ENCODE data around the gene EVC. TPM values are rescaled to one million over a fixed set of nuclear protein-coding genes. Genes with fewer than 3 reads are reported as not detected.
A peak's percentile ranks its signal among the peaks of the same experiment; 100 is the strongest.
"Not testable (repeated sequence)": the region's sequence is repeated elsewhere in the genome, so short reads cannot be mapped to it uniquely, and the experiment has no call there.

The EVC gene
- total RNA-seq, 1 experiment from 2014 or later = 11.5 TPM

DNA sequence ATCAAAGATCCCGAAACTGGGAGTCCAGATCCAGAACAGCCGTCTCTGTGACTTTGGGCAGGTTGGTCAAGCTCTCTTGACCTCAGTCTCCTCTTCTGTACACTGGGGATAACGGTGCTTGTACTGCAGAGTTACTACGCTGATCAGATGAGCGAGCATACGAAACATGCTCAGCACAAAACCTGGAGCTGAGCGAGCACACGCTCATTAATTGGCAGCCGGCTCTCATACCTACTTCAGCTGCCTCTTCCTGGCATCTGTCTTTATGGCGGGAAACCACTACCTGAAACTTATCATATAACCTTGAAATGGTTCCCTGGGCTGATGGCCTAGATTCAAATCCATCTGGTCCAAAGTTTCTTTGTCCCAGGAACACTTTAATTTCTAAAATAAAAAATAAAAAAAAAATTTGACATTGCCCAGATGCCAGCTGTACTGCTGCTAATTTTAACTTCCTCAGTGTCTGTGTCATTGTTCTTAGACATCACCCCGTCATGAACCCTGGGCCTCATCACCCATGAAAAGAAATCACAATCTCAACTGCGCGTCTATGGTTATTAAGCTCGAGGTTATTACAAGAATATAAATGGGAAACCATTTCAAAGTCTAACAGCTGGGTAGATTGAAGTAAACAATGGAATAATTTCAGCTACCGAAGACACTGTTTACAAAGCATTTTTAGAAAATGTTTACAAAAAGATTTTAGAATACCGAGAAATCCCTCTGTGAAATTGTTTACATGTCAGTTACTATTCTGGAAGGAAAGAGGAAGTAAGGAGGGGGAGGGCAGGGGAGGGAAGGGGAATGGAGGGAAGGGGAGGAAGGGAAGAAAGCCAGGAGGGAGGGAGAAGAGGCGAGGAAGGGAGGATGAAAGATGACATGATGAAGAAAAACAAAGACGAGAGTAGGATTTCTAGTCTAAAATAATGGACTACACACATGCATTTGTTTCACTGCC, 132.9 kb downstream of the EVC start:
- in situ Hi-C loops (cut with HindIII; ENCODE audit: low pct_unique_long_range_greater_than_20kb, low sequenced_read_pairs) = no loop called here
- DNase-seq (ENCODE audit: low read depth) = no peak

DNA sequence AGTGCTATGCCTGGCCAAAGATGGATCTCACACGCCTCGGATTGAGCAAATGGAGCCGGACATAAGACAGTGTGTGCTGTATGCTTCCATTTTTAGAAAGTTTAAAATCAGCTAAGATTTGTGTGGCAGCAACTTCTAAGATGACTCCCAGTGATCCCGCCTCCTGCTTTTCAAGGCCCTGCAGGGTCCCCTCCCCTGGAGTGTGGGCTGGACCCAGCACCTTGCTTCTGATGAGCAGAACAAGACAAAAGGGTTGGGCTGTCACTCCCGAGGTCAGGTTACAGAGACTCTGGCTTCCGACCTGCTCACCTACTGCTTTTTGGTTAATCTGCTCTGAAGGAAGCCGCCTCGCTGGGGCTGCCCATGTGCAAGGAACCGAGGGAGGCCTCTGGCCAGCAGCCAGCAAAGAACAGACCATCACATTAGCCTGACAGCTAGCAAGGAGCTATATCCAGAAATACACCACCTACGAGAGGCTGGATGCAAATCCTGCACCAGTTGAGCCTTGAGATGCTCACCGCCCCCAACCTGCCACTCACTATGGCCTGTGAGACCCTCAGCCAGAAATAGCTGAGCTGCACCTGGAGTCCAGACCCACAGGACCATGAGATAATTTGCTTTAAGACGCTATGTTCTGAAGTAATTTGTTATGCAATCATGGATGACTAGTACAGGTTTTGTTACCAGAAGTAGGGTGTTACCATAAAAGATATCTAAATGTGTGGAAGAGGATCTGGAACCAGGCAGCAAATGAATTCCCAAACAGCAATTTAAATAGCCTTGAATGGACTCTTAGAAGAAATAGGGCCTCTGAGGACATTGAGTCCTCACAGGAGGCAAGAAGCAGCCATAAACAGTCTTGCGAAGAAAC, 134.3 kb downstream of the EVC start:
- no peak for DNase-seq (ENCODE audit: low read depth)
- in situ Hi-C loops (cut with HindIII; ENCODE audit: low pct_unique_long_range_greater_than_20kb, low sequenced_read_pairs) = no loop called here

DNA sequence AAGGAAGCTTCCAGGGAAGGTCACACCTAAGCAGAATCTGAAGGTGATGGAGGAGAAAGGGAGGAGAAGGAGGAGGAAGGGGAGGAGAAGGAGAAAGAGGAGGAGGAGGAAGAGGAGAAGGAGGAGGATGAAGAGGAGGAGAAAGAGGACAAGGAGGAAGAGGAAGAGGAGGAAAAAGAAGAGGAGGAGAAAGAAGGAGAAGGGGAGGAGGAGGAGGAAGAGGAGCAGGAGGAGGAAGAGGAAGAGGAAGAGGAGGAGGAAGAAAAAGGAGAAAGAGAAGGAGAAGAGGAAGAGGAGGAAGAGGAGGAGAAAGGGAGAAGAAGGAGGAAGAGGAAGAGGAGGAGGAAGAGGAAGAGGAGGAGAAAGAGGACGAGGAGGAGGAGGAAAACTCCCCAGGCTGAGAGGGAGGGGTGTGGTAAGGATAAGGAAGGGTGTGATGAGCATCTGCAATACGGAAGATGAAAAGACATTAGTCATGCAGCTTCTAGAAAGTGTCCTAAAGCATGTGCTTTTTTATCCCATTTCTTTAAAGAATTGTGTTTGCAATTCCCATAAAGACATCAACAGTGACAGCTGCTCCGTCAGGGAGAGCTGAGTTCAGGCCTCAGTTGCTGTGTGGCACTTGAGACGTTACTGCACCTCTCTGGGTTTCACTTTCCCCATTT, 140.8 kb downstream of the EVC start:
- in situ Hi-C loops (cut with HindIII; ENCODE audit: low pct_unique_long_range_greater_than_20kb, low sequenced_read_pairs) = no loop called here
- no peak for DNase-seq (ENCODE audit: low read depth)

DNA sequence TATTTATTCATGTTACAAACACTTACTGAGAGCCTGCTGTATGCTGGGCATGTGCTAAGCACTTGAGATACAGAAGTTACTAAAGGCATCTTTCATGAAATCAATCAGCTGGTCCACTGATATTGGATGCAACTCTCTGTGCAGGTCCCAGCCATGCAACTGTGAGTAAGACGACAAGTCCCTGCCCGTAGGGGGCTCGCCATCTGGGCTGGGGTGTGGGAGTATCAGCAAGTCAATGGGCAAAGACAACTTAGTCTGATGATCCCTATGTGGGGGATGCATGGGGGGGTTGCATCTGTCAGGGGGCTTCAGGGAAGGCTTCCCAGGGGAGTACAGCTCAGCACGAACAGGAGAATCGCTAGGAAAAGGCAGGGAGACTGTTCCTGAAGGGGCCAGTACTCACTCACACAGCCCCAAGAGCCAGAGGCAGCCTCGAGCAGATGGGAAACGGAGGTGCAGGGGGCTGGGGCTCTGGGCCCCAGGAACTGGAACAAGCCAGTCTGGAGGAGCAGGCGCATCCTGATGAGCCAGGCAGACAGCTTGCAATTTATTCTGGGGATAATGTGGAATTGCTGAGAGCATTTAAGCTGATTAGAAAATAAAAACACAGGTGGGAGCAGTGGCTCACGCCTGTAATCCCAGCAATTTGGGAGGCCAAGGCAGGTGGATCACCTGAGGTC, 141.7 kb downstream of the EVC start:
- no peak for DNase-seq (ENCODE audit: low read depth)
- in situ Hi-C loops (cut with HindIII; ENCODE audit: low pct_unique_long_range_greater_than_20kb, low sequenced_read_pairs) = no loop called here

DNA sequence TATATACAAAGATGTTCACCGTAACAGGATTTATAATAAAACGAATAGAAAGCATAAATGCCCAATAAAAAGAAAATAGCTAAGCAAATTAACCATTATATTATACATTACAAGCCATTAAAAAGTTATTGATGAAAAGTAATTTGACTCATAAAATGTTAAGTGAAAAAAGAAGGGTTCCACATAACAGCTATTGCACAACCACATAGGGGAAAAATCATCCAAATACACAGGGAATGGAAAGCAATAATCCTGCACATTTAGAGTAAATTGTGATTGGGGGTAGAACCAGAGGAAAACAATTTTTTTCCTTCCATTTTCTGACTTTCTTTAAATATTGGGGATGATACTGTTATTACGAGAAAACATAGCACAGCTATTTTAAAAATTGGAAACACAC, 143.9 kb downstream of the EVC start:
- in situ Hi-C loops (cut with HindIII; ENCODE audit: low pct_unique_long_range_greater_than_20kb, low sequenced_read_pairs) = no loop called here
- DNase-seq (ENCODE audit: low read depth) = no peak

DNA sequence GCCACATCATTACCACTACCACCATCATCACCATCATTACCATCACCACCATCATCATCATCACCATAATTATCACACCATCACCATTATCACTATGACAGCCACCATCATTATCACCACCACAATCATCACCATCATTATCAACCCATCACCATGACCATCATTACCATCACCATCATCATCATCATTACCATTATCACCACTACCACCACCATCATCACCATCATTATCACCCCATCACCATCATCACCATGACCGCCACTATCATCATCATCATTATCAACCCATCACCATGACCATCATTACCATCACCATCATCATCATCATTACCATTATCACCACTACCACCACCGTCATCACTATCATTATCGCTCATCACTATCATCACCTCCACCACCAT, 145.4 kb downstream of the EVC start:
- DNase-seq (ENCODE audit: low read depth); in situ Hi-C loops (cut with HindIII; ENCODE audit: low pct_unique_long_range_greater_than_20kb, low sequenced_read_pairs): not testable (repeated sequence)

DNA sequence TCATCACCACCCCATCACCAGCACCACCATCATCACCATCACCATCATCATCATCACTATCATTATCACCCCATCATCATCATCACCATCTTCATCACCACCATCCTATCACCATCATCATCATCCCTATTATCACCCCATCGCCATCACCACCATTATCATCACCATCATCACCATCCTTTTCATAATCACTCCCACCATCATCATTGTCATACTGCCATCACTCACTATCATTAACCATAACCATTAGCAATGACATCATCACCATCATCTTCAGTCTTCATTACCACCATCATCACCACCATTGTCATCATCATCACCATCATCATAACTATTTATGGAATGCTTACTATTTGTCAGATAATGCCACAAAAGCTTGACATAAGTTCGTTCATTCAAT, 146.2 kb downstream of the EVC start:
- in situ Hi-C loops (cut with HindIII; ENCODE audit: low pct_unique_long_range_greater_than_20kb, low sequenced_read_pairs) = no loop called here

DNA sequence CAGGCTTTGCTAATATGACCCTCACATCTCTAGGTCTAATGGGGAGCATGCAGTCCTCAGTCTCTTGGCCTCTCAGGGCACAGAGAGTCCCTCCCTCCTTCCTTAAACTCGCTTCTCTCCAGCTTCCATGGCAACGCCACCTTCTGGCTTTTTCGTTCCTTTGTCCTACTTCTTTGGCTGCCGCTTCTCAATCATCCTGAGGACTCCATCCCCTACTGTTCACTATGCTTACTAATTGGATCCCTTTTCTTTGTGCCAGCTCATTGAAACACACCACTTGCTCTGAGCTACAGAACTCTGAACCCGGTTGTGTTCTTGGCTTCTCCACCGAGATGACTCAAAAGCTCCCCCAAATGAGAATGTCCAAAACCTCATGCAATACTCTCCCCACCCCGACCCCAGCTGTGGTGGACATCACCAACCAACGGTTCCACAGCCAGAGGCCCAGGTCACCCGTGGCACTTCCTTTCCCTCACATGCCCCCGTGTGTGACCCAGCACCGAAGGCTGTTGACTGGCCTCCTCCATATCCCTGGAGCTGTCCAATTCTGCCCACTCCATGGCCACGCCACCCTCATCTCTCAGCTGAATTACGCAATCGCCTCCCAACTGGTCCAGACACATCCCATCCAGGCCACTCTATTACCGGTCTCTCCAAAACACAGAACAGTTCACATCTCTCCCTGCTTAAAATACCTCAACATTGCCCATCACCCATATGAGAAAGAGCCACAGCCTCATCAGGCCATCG, 147.2 kb downstream of the EVC start:
- in situ Hi-C loops (cut with HindIII; ENCODE audit: low pct_unique_long_range_greater_than_20kb, low sequenced_read_pairs) = no loop called here
- DNase-seq (ENCODE audit: low read depth) = no peak

More for the DNA sequence above, 146.2 kb downstream of the EVC start:
- no peak for DNase-seq (ENCODE audit: low read depth)

DNA sequence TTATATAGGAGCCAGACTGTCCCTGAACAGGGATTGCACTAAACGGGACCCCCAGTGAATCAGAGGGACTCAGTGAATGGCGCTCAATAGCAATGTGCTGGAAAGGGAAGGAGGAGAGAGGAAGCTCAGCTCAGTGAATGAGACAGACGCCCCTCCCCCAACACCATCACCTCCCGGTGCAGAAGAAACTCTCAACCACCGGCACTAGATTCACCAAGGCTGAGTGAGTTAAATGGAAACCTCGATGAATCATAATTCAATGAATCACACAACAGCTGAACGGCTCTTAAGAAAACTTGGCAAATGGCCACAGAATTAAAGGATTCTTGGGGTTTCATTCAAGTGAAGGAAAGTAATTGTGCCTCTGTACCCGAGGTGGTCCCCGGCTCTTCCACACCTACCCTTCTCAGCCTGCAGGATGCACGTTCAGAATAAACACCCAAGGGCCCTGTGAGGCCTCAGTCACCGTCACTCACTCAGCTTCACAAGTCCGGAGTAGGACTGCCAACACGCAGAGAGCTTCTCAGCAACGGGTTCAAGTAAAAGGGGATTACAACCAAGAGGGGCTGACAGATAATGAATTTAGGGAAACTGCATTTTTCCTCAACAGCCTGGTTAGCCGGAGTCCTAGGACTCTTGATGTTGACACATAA, 152.6 kb downstream of the EVC start:
- peak; percentile 74 for DNase-seq (ENCODE audit: low read depth)
- in situ Hi-C loops (cut with HindIII; ENCODE audit: low pct_unique_long_range_greater_than_20kb, low sequenced_read_pairs) = no loop called here

Other genes with a start within 250 kb of the EVC start
- not detected in 2 replicates for gene EVC2, start 2.6 kb upstream of the EVC start, total RNA-seq (2014; rRNA removed; shearing (Covaris generic); ENCODE audit: low replicate concordance)
- not detected in 2 replicates for gene CRMP1, start 181.9 kb downstream of the EVC start, total RNA-seq (2014; rRNA removed; shearing (Covaris generic); ENCODE audit: low replicate concordance)

All from Caki2 (cell line).